SK-N-SH (cell line): ENCODE measurements around the gene CDH4. TPM values are rescaled to one million over a fixed set of nuclear protein-coding genes. Genes with fewer than 3 reads are reported as not detected.

Experiments used
- CTCF ChIA-PET: fragments of 300-600, 350-600 bp; formaldehyde crosslinking; extraction: SDS; loops from one replicate; lab custom pipeline; 2021; lab: Yijun Ruan, JAX
- POLR2A ChIA-PET: fragments of 350-600 bp; sonication (Branson Sonifier 250); formaldehyde crosslinking; extraction: SDS; loops from one replicate; lab custom pipeline; 2020; ENCODE audit warnings: antibody characterized with exemption, inconsistent platforms; lab: Yijun Ruan, JAX
- DNase-seq: peaks from one replicate; pipeline ENCODE4 v3.0.0; 2012
- H2AFZ ChIP-seq: fragments of 200-600 bp; sonication (generic); 2 replicates; pipeline ENCODE4 v1.8.1; 2016; ENCODE audit warnings: antibody characterized with exemption, mild to moderate bottlenecking, low read depth
- H3F3A ChIP-seq: fragments of 200-600 bp; sonication (generic); replicated peaks from 2 replicates; pipeline ENCODE3; 2016; ENCODE audit warnings: antibody characterized with exemption, mild to moderate bottlenecking; ENCODE audit not compliant: insufficient read depth
- H3K27ac ChIP-seq, 2 experiments: fragments of 200-500 bp in 1 of 2; fragments of 200-600 bp in 1 of 2; sonication (Bioruptor generic) in 1 of 2; sonication (generic), shearing (Covaris generic) in 1 of 2; 2 replicates each; pipeline versions ENCODE4 v1.5.1 to v1.6.1; 2014 to 2016; ENCODE audit warnings: low read depth in 2 of 2, inconsistent platforms in 1 of 2, low read length in 1 of 2, mild to moderate bottlenecking in 1 of 2, mixed read lengths in 1 of 2
- H3K27me3 ChIP-seq: fragments of 200-600 bp; sonication (generic), shearing (Covaris generic); 2 replicates; pipeline ENCODE4 v1.6.1; 2016; ENCODE audit warnings: mixed run types; ENCODE audit not compliant: insufficient read depth
- H3K36me3 ChIP-seq, 2 experiments: fragments of 200-500 bp in 1 of 2; fragments of 200-600 bp in 1 of 2; sonication (Bioruptor generic) in 1 of 2; sonication (generic) in 1 of 2; replicated peaks in 1 of 2; 2 replicates each; pipeline versions ENCODE3 to v1.5.1; 2014 to 2016; ENCODE audit warnings: low read length in 1 of 2, mild to moderate bottlenecking in 1 of 2; ENCODE audit not compliant: insufficient read depth in 2 of 2, control insufficient read depth in 1 of 2
- H3K4me1 ChIP-seq, 2 experiments: fragments of 200-500 bp in 1 of 2; fragments of 200-600 bp in 1 of 2; sonication (Bioruptor generic) in 1 of 2; sonication (generic), shearing (Covaris generic) in 1 of 2; 2 replicates each; pipeline versions ENCODE4 v1.5.1 to v1.6.1; 2014 to 2016; ENCODE audit warnings: low read depth in 1 of 2, low read length in 1 of 2, mixed run types in 1 of 2; ENCODE audit not compliant: insufficient read depth in 2 of 2, control insufficient read depth in 1 of 2
- H3K4me2 ChIP-seq: fragments of 200-600 bp; sonication (generic), shearing (Covaris generic); 2 replicates; pipeline ENCODE4 v1.6.1; 2017; ENCODE audit warnings: mixed run types
- H3K4me3 ChIP-seq, 2 experiments: fragments of 200-500 bp in 1 of 2; fragments of 200-600 bp in 1 of 2; sonication (Bioruptor generic) in 1 of 2; sonication (generic), shearing (Covaris generic) in 1 of 2; 2 replicates each; pipeline versions ENCODE4 v1.5.1 to v1.8.1; 2014 to 2016; ENCODE audit warnings: low read depth in 2 of 2, inconsistent platforms in 1 of 2, low read length in 1 of 2, mild to moderate bottlenecking in 1 of 2, mixed read lengths in 1 of 2, moderate library complexity in 1 of 2
- H3K79me2 ChIP-seq: fragments of 200-600 bp; sonication (generic); 2 replicates; pipeline ENCODE4 v1.8.1; 2017; ENCODE audit warnings: mild to moderate bottlenecking; ENCODE audit not compliant: insufficient read depth
- H3K9ac ChIP-seq: fragments of 200-600 bp; sonication (generic); 2 replicates; pipeline ENCODE4 v1.6.1; 2017; ENCODE audit warnings: mixed run types
- H3K9me2 ChIP-seq: fragments of 200-600 bp; sonication (generic); 2 replicates; pipeline ENCODE4 v1.6.1; 2017; ENCODE audit warnings: mixed run types
- H3K9me3 ChIP-seq: fragments of 200-600 bp; sonication (generic); 2 replicates; pipeline ENCODE4 v1.6.1; 2017; ENCODE audit warnings: mixed run types, mild to moderate bottlenecking, moderate library complexity
- H4K20me1 ChIP-seq: fragments of 200-600 bp; sonication (generic); 2 replicates; pipeline ENCODE4 v1.6.1; 2017; ENCODE audit warnings: mild to moderate bottlenecking, mixed run types; ENCODE audit not compliant: insufficient read depth
- CHD2 ChIP-seq: fragments of 150-350 bp; IDR thresholded peaks from 2 replicates; pipeline ENCODE4 v1.6.1; 2018; ENCODE audit warnings: low read length; ENCODE audit not compliant: partially characterized antibody
- CTCF ChIP-seq: fragments of 200-600 bp; sonication (generic); IDR thresholded peaks from 2 replicates; pipeline ENCODE4 v1.6.1; 2017; ENCODE audit warnings: antibody characterized with exemption, mild to moderate bottlenecking, moderate library complexity
- ELF1 ChIP-seq: IDR thresholded peaks from 2 replicates; pipeline ENCODE4 v1.4.0; 2012
- EP300 ChIP-seq, 2 experiments: IDR thresholded peaks; 2 replicates each; pipeline versions ENCODE4 v1.4.0 to v1.6.1; 2012; ENCODE audit warnings: borderline replicate concordance in 1 of 2, low read depth in 1 of 2, low read length in 1 of 2
- FOXM1 ChIP-seq: IDR thresholded peaks from 2 replicates; pipeline ENCODE4 v1.4.0; 2012; ENCODE audit warnings: low read depth, mild to moderate bottlenecking
- IRF3 ChIP-seq: fragments of 150-350 bp; IDR thresholded peaks from 2 replicates; pipeline ENCODE4 v1.6.1; 2016; ENCODE audit warnings: mild to moderate bottlenecking, low read depth, low read length
- MAX ChIP-seq: IDR thresholded peaks from 2 replicates; pipeline ENCODE4 v1.4.0; 2012; ENCODE audit warnings: low read depth
- MEF2A ChIP-seq: IDR thresholded peaks from 2 replicates; pipeline ENCODE4 v1.4.0; 2012; ENCODE audit warnings: low read depth, borderline replicate concordance
- NFIC ChIP-seq: IDR thresholded peaks from 2 replicates; pipeline ENCODE4 v1.4.0; 2012; ENCODE audit warnings: borderline replicate concordance
- NRF1 ChIP-seq: IDR thresholded peaks from 2 replicates; pipeline ENCODE4 v1.6.1; 2012; ENCODE audit warnings: low read depth, mild to moderate bottlenecking, low read length
- RAD21 ChIP-seq: IDR thresholded peaks from 2 replicates; pipeline ENCODE4 v1.6.1; 2012; ENCODE audit warnings: mild to moderate bottlenecking, low read length
- RFX5 ChIP-seq: IDR thresholded peaks from 2 replicates; pipeline ENCODE4 v1.6.1; 2012; ENCODE audit warnings: mild to moderate bottlenecking, improper control_type of control experiment, low read length
- RXRA ChIP-seq: IDR thresholded peaks from 2 replicates; pipeline ENCODE4 v1.4.0; 2012; ENCODE audit warnings: low read depth, mild to moderate bottlenecking, borderline replicate concordance
- SMC3 ChIP-seq: IDR thresholded peaks from 2 replicates; pipeline ENCODE4 v1.6.1; 2012; ENCODE audit warnings: low read depth, low read length, improper control_type of control experiment
- USF1 ChIP-seq: IDR thresholded peaks from 2 replicates; pipeline ENCODE4 v1.4.0; 2012; ENCODE audit warnings: low read depth, borderline replicate concordance
- USF2 ChIP-seq: fragments of 150-350 bp; IDR thresholded peaks from 2 replicates; pipeline ENCODE4 v1.6.1; 2017; ENCODE audit warnings: antibody characterized with exemption, low read length, low read depth, borderline replicate concordance
- WGBS: methylation state at CpG from one replicate; pipeline ENCODE4 v1.1.6; 2017; ENCODE audit warnings: low lambda C conversion rate; 5-methylcytosine and 5-hydroxymethylcytosine counted together
- polyA plus RNA-seq, 3 experiments: library from polyadenylated mRNA; depleted of rRNA; stranded (reverse); fragments of >200 nt; gene quantifications; 2 replicates each; pipeline ENCODE4 v1.2.3, GENCODE V29; 2012
- TF ChIP-seq, protein P1 (sequence below): IDR thresholded peaks from 2 replicates; pipeline ENCODE4; 2012

Gene CDH4
- polyA plus RNA-seq, 1 of the 3 experiments (the other 2 are of a cell fraction), result not detected

GRCh38 chr20:61706259-61706961 lies 454.3 kb downstream of the CDH4 start:
- WGBS, result 66% methylated on average over 26 of the region's 29 CpGs
- Histone ChIP-seq H3K27ac (no peak overlapping the region), H3K27me3 (no peaks in the 10 kb centered on the region), H3F3A (no peaks in the 10 kb centered on the region), H3K9ac (no peak overlapping the region), H3K4me1 (no peaks in the 10 kb centered on the region), H3K9me2 (no peaks in the 10 kb centered on the region), H3K4me3 (no peak overlapping the region), H3K36me3 (no peaks in the 10 kb centered on the region), H3K9me3 (no peaks in the 10 kb centered on the region), H3K4me2 (no peak overlapping the region), H3K79me2 (no peaks in the 10 kb centered on the region), H4K20me1 (no peaks in the 10 kb centered on the region), H2AFZ (no peak overlapping the region)
- DNase-seq, result no peak
- TF ChIP-seq MEF2A (no peak), RAD21 (no peak), NFIC (no peak), USF1 (no peak), USF2 (no peak), RXRA (no peak), EP300 (IDR thresholded peaks at IDR 0.05; ENCODE audit: borderline replicate concordance in 1 of 2, low read depth in 1 of 2, low read length in 1 of 2) (no peak), SMC3 (no peak), CTCF (no peak), IRF3 (no peak), MAX (no peak), NRF1 (no peak), ELF1 (no peak), FOXM1 (no peak), CHD2 (no peak), RFX5 (no peak)
- TF ChIP-seq, protein P1, sequence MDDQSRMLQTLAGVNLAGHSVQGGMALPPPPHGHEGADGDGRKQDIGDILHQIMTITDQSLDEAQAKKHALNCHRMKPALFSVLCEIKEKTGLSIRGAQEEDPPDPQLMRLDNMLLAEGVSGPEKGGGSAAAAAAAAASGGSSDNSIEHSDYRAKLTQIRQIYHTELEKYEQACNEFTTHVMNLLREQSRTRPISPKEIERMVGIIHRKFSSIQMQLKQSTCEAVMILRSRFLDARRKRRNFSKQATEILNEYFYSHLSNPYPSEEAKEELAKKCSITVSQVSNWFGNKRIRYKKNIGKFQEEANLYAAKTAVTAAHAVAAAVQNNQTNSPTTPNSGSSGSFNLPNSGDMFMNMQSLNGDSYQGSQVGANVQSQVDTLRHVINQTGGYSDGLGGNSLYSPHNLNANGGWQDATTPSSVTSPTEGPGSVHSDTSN, result no peak
- POLR2A ChIA-PET, result no interaction called here
- CTCF ChIA-PET, result no interaction called here
